G401.6 (cell line): ENCODE measurements around the gene TMED9.
"Not testable (repeated sequence)": the region's sequence is repeated elsewhere in the genome, so short reads cannot be mapped to it uniquely, and the experiment has no call there.

Source experiments
- FAIRE-seq: peaks from 2 replicates; lab custom pipeline; 2012; peaks lifted over from hg19 to GRCh38; lab: Jason Lieb, UNC

TMED9 gene

DNA sequence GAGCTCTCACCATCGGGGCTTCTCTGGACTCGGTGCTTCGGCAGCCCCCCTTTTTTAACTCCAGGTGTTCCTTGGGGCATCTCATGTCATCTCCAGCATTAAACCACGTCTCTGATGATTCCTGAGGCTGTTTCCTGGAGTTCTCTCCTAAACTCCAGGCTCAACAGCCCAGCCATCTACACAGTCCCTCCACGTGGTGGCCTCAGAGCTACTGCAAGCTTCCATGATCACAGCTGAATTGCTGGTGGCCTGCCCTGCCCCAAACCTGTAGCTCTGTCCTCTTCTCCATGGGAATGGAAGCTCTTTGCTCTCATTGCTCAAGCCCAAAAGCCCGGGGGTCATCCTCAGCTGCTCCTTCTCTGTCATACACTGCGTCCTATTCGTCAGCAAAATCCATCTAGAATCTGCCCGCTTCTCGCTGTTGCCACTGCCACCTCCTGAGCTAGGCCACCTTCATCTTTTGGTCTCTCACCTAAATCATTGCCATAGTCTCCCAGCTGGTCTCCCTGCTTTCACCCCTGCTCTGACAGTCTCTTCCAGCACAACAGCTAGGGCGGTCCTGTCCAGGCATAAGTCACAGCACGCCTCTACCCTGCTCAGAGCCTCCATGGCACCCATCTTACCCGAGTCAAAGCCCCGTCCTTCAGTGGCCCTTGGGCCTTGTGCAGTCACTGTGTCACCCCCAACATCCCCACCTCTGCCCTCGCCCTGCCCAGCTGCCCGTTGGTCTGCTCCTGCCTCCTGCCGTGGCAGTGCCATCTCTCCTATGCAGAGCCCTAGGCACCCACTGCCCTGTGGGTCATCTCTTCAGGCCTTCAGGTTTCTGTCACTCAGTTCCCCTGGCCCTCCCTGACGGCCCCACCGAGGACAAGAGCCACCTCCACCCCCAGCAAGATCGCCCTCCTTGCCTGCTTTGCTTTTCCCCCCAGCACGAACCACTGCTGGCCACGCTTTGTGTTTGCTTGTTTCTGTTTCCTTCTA, 14.4 kb downstream of the TMED9 start:
- no peak for FAIRE-seq

DNA sequence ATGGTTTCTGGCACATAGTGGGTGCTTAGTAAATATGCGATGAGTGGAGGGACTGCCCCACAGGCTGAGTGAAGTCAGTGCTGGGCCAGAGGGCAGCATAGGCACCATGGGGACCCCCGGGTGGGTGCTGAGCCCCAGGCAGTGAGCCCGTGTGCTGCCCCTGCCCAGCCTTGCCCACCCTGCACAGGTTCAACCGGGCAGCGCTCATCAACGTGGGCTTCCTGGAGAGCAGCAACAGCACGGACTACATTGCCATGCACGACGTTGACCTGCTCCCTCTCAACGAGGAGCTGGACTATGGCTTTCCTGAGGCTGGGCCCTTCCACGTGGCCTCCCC, 15.1 kb downstream of the TMED9 start:
- no peak for FAIRE-seq

DNA sequence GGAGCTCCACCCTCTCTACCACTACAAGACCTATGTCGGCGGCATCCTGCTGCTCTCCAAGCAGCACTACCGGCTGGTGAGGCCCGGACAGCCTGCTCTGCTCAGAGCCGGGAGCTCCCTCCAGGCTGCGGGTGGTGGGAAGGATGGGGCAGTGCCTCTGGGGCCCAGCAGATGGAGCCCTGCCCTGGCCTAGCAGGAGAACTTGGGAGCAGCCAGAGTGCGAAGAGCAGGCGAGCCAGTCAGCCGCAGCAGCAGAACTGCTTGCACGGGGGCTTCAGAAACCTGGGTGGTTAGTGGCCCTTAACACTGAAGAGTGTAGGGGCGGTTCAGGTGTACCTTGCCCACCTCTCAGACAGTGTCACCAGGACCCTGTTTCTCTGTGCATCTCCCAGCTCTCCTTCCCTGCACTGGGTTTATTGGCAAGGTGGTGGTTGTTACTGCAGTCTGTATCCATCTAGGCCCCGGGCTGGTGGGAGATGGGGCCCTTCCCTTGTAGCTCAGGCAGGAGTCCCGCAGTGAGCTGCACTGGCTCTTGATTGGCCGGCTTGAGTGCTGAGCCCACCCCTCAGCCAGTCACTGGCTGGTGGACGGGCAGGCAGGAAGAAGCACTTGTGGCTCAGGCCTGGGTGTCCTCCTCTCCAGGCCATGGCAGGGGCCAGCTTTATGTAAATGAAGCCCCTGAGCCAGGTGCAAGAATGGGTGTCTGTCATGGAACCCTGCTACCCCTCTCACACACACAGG, 15.6 kb downstream of the TMED9 start:
- FAIRE-seq, result peak; percentile 79

DNA sequence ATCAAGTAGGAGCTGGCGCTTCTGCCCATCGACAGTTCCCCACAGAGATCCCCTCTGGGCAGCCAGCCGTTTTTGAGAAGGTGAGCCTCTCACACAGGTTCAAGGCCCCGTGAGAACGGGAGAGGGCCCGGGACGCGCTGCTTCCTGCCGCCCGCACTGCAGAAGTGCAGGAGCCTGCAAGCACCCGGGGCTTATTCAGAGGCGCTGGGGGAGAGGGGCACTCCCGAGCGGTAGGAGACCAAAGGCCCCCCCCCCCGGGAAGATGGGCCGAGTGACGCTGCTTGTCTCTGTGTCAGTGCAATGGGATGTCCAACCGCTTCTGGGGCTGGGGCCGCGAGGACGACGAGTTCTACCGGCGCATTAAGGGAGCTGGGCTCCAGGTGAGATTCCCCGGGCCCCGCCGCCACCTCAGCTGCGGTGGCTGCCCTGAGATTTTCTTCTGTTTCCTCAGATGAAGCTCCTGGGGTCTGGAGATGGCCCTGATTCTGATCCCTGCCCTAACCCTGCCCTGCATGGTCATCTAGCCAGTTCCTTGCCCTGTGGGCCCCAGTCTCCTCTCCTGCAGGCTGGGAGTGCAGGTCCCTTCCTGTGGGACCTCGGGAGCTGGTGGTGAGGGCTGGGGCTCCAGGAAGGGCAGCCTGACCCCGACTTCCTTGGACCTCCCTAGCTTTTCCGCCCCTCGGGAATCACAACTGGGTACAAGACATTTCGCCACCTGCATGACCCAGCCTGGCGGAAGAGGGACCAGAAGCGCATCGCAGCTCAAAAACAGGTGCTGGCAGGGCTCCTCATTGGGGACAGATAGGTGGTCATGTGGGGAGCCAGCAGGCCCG, 16.5 kb downstream of the TMED9 start:
- FAIRE-seq, result no peak

GRCh38 chr5:177609076-177610059, 17.4 kb downstream of the TMED9 start:
- FAIRE-seq, result no peak

DNA sequence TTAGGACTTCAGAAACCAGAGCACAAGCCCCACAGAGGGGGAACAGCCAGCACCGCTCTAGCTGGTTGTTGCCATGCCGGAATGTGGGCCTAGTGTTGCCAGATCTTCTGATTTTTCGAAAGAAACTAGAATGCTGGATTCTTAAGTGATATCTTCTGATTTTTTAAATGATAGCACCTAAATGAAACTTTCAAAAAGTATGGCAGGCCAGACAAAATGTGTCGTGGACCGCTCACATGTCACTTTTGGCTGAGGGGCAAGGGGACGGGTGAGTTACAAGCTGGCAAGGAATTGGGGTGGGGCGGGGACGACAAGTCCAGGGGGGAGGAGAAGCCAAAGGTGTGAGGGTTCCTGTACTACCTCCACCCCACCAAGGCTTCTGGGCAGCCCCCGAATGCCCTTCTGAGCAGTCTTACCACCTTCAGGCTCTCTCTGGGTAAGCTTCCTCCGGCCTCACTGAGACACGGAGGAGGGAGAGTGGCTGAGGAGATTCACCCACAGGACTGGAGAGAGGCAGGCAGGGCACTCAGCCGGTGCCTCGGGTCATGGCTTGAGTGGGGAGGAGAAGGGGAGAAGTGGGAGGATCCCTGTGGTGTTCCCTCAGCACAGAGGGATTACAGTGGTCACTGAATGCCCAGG, 18.2 kb downstream of the TMED9 start:
- FAIRE-seq, result no peak

DNA sequence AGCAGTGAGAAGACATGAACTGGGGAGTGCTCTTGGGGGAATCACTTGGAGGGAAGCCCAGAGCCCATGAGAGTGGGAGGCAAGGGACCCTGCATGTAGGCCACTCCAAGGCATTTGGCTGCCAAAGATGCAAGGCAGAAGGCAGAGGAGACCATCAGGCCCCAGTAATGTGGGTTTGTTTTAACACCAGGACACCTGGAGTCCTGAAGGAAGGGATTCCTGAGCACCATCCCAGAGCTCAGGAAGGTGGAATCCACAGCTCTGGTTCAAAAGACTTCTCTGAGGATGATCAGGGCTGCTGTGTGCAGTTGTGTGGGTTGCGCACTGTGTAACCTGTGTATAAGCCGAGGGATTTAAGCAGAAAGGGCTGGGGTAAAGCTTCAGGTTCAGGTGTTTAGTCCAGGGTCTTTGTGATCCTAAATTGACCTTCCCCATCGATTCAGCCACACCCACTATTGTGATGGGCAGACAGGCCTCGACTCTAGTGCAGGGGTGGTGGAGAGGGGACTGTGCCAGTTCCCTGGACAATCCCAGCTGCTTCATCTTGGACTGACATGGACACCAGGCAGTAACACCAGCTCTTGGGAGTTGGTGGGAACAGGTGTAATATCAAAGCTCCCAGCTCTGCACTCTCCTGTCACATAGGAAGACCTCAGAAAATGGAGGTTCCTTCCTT, 18.9 kb downstream of the TMED9 start:
- no peak for FAIRE-seq

DNA sequence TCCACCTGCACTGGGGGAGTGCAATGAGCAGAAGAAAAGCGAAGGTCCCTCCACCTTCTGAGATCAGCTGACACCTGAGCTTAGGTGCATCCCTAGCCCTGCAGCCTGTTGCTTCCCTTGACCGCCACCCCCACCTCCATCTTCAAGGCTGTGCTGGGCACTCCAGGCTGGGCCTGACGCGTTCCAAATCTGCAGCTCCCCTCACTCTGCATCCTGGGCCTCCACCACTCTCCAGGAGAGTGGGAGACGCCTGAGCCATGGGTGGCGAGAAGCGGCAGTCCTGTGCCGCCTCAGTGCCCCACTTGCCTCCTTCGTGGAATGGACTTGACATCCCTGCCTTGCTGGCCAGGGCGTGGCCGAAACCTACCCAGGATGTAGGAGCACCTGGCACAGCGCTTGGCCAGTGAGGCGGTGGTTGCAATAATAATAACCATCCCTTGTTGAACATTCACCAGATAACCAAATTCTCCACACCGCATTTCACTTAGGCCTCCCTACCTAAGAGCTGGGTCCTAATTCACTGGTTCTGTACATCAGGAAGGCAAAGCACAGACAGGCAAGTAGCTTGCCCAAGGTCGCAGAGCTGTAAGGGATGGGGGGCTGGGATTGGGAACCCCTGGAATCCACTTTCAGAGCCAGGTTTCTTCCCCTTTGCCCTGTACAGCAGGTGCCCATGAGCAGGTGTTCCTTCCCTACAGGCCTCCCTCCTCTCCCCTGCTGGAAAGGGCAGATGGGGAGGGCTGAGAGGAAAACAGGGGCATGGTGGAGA, 19.6 kb downstream of the TMED9 start:
- no peak for FAIRE-seq

GRCh38 chr5:177612215-177612673, 20.2 kb downstream of the TMED9 start:
- FAIRE-seq, result no peak

GRCh38 chr5:177620560-177620959, 28.6 kb downstream of the TMED9 start:
- no peak for FAIRE-seq

DNA sequence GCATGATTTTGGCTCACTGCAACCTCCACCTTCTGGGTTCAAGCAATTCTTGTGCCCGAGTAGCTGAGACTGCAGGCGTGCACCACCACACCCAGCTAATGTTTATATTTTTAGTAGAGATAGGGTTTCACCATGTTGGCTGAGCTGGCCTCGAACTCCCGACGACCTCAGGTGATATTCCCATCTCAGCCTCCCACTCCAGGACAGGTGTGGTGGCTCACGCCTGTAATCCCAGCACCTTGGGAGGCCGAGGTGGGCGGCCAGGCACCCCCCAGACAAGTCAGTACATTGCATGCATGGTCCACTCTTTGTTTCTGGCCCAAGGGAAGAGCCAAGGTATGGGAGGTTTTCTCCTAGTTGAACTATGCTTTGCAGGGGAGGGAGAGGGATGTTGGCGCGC, 32.2 kb downstream of the TMED9 start:
- not testable (repeated sequence) for FAIRE-seq

- FAIRE-seq, result not testable (repeated sequence)
Observed at GRCh38 chr5:177630186-177630585, 38.2 kb downstream of the TMED9 start.

DNA sequence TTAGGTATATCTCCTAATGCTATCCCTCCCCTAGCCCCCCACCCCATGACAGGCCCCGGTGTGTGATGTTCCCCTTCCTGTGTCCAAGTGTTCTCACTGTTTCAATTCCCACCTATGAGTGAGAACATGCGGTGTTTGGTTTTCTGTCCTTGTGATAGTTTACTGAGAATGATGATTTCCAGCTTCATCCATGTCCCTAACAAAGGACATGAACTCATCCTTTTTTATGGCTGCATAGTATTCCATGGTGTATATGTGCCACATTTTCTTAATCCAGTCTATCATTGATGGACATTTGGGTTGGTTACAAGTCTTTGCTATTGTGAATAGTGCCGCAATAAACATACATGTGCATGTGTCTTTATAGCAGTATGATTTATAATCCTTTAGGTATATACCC, 42.9 kb downstream of the TMED9 start:
- FAIRE-seq, result not testable (repeated sequence)

GRCh38 chr5:177645462-177645861, 53.5 kb downstream of the TMED9 start:
- not testable (repeated sequence) for FAIRE-seq
